Memory B cell (primary cell): ENCODE measurements around the gene LRTM1.

ENCODE experiments used
- ATAC-seq: fragments of 150-1000 bp; cut with Tn5 transposase; 2 replicates; pipeline ENCODE4 v1.10.0; 2021; ENCODE audit warnings: low read depth, mild to moderate bottlenecking, moderate library complexity
- DNase-seq, 2 donors: peaks; one replicate each; pipeline ENCODE4 v3.0.0; 2022; ENCODE audit warnings: low spot score in 2 of 2
- H3K27ac Mint-ChIP-seq: one replicate; pipeline ENCODE4 v1.8.0; 2022; ENCODE audit warnings: mild to moderate bottlenecking, moderate library complexity, mixed read lengths
- H3K27me3 Mint-ChIP-seq: one replicate; pipeline ENCODE4 v1.8.0; 2022; ENCODE audit warnings: mixed read lengths
- H3K36me3 Mint-ChIP-seq: one replicate; pipeline ENCODE4 v1.8.0; 2022; ENCODE audit warnings: mild to moderate bottlenecking, mixed read lengths
- H3K4me1 Mint-ChIP-seq: one replicate; pipeline ENCODE4 v1.8.0; 2022; ENCODE audit warnings: mixed read lengths
- H3K4me3 Mint-ChIP-seq: one replicate; pipeline ENCODE4 v1.8.0; 2022; ENCODE audit warnings: mild to moderate bottlenecking, moderate library complexity, mixed read lengths
- H3K9me3 Mint-ChIP-seq: one replicate; pipeline ENCODE4 v1.8.0; 2022; ENCODE audit warnings: mixed read lengths

LRTM1 gene

DNA sequence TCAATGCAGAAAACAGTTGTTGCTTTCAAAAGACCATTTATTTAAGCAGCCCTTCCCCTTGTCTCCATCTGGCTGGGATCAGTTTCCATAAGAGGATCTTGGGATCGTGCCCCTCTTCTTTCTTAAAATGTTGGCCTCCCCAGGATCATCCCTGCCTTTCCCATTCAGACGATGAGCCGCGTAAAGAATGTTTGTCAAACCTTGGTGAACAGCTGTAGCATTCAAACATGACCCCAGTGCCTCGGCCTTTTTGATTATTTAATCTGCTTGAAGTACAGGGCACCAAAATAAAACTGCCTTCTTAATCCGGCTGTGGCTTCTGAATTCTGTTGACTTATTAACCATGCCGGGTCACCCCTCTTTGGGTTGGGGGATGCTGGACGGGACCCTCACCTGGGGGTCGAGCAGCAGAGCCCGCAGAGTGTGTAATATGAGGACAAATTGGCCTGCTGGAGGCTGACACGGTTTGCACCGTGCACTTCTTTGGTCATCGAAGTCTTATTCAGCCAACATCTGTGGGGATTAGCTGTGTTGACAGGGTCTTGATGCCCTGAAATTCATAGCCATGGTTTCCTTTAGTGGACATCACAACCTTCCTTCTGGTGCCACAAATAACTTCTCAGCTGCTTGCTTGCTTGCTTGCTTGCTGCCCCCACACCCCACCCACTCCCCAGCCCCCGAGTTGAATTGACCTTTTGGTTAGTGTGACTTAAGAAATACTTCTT, at the start of gene LRTM1:
TSS of gene LRTM1 (minus strand) at position 14 of the 725 bp plus-strand sequence. CDS start 148 bp downstream, outside the sequence.
- H3K4me3 Mint-ChIP-seq, result no peak within 1 kb of the TSS
- ATAC-seq (no peak), DNase-seq (no peak)
- H3K9me3 Mint-ChIP-seq, result peaks cover 2% of the 10 kb centered on the region
- H3K4me1 Mint-ChIP-seq, result no peaks in the 10 kb centered on the region
- no peaks in the 10 kb centered on the region for H3K27me3 Mint-ChIP-seq
- no peaks in the 10 kb centered on the region for H3K36me3 Mint-ChIP-seq
- no peak within 1 kb of the TSS for H3K27ac Mint-ChIP-seq

DNA sequence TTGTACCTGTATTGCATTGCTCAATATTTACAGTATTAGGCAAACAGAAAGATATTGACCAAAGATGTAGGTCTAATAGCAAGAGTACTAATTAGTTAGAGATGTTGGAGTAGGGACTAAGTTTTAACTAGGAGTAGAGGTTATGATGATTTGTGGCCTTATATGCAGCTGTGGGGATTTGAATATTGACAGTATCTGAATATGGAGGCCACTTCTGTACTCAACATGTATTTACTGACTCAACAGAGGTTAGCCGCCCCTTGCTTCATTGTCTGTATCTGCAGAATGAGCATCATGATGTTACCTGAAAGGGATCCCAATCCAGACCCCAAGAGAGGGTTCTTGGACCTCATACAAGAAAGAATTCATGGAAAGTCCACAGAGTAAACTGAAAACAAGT, 49.6 kb upstream of the LRTM1 start:
- ATAC-seq (no peak), DNase-seq (no peak)
- no peak overlapping the region for H3K27ac Mint-ChIP-seq

DNA sequence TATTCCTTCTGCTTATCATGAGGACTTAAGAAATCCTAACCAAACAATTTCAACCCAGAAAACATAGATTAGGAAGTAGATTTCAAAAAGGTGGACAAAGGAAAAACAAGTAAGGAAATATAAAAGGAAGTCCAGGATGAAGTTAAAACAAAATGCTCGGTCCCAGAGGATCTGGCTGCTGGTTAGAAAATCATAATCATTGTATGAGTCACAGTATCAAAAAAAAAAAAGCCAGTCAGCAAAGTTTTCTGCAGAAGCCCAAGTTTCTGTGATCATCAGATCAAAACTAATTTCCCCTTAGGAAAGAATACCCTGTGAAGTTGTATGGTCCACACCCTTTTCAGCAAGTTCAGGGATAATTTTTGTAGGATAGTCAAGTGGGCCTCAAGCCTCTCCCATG, 43.0 kb upstream of the LRTM1 start:
- no peak overlapping the region for H3K27ac Mint-ChIP-seq
- H3K9me3 Mint-ChIP-seq, result peaks cover 2% of the 10 kb centered on the region
- H3K4me1 Mint-ChIP-seq, result no peaks in the 10 kb centered on the region
- no peaks in the 10 kb centered on the region for H3K27me3 Mint-ChIP-seq
- no peak overlapping the region for H3K4me3 Mint-ChIP-seq
- DNase-seq (no peak), ATAC-seq (no peak)
- no peaks in the 10 kb centered on the region for H3K36me3 Mint-ChIP-seq

More for the DNA sequence above, 49.6 kb upstream of the LRTM1 start:
- Mint-ChIP-seq H3K4me1 (no peaks in the 10 kb centered on the region), H3K27me3 (no peaks in the 10 kb centered on the region), H3K36me3 (no peaks in the 10 kb centered on the region), H3K9me3 (peaks cover 3% of the 10 kb centered on the region), H3K4me3 (no peak overlapping the region)

DNA sequence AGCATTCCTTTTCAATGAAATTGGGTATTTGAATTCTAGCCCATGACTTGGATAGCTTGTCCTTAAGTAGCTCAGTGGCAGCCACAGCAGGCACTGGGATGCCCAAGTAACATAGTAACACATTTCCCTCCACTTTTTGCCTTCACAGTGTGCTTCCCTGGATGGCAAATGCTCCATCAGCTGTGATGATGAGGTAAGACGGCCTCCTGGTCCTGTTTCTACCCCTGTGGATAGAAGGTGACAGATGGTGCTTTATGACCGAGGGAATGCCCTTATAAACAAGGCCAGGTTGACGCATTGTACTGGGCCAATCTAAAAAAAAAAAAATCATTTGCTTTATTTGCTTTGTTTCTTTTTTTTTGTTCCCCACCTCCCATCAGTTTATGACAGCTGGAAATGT, 41.8 kb upstream of the LRTM1 start:
- Mint-ChIP-seq H3K9me3 (peaks cover 2% of the 10 kb centered on the region), H3K27ac (no peak overlapping the region), H3K36me3 (no peaks in the 10 kb centered on the region), H3K4me3 (no peak overlapping the region), H3K27me3 (no peaks in the 10 kb centered on the region), H3K4me1 (no peaks in the 10 kb centered on the region)
- no peak for DNase-seq
- no peak for ATAC-seq

DNA sequence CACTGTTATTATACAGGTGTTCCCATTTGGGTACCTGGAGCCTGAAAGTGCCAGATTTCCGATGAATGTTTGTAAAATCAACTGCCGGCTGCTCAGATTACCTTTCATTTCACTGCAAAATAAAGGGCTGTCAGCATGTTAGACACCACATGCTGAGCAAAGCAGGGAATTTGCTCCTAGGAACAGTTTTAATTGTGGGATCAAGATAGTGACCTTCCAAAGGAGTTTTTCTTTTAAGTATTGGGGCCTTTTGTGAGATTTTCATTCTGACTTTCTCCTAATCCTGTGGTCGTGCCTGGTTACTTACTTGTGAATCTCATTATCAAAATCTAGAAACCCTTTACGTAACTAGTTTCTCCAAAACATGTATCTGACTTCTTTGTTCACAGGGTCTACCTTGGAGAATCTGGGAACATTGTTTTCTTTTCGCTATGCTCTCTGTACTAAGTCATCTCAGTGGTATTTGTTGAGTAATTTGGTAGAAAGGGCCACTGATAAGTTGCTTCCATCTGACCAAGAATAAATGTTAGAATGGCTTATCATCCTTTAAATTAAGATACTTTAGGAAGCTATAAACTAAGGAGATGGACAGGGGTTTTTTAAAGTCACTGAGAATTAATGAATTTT, 40.8 kb upstream of the LRTM1 start:
- ATAC-seq, result no peak
- DNase-seq, result no peak
- Mint-ChIP-seq H3K27ac (no peak overlapping the region), H3K4me3 (no peak overlapping the region), H3K9me3 (peaks cover 2% of the 10 kb centered on the region), H3K27me3 (no peaks in the 10 kb centered on the region), H3K4me1 (no peaks in the 10 kb centered on the region), H3K36me3 (no peaks in the 10 kb centered on the region)

DNA sequence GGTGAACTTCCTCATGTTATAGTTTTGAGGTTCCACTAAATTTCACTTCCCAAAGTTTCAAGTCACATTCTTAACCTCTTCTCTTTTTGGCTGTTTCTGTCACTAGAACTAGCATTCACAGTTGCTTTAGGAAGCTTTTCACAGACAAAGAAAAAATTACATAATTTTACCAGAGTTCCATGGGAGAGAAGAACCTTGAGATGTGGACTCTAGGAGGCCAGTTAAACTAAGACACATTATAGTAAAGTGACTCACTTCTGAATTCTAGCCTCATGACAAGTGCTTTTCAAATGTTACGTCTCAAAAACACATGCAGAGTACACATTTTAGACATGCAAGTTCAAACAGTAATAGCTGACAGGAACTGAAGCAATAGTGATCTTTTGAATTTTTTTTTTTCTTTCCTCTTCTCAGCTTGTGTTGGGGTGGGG, 39.9 kb upstream of the LRTM1 start:
- Mint-ChIP-seq H3K27ac (no peak overlapping the region), H3K4me1 (no peaks in the 10 kb centered on the region), H3K9me3 (peaks cover 2% of the 10 kb centered on the region), H3K4me3 (no peak overlapping the region), H3K36me3 (no peaks in the 10 kb centered on the region), H3K27me3 (no peaks in the 10 kb centered on the region)
- ATAC-seq, result no peak
- DNase-seq, result no peak

DNA sequence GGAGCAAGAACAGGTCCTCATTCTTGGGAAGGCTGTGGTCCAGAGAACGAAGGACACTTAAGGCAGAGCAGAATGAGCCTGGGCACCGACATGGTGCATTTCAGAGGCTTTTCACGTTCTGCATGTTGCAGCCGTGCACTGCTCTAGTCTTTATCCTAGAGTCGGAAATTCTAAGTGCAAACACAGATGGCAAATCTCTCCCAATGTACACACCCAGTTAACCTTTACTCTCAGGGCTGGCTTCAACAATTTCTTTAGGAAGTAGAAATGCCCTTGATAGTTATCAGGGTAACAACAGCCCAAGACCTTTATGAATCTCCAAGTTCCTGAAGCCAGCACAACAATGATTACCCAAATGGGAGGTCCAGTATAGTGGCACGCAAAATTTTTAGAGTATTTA, 39.1 kb upstream of the LRTM1 start:
- no peak overlapping the region for H3K4me3 Mint-ChIP-seq
- H3K27me3 Mint-ChIP-seq, result no peaks in the 10 kb centered on the region
- H3K36me3 Mint-ChIP-seq, result no peaks in the 10 kb centered on the region
- no peaks in the 10 kb centered on the region for H3K4me1 Mint-ChIP-seq
- DNase-seq, result no peak
- H3K9me3 Mint-ChIP-seq, result peaks cover 2% of the 10 kb centered on the region
- no peak overlapping the region for H3K27ac Mint-ChIP-seq
- no peak for ATAC-seq

DNA sequence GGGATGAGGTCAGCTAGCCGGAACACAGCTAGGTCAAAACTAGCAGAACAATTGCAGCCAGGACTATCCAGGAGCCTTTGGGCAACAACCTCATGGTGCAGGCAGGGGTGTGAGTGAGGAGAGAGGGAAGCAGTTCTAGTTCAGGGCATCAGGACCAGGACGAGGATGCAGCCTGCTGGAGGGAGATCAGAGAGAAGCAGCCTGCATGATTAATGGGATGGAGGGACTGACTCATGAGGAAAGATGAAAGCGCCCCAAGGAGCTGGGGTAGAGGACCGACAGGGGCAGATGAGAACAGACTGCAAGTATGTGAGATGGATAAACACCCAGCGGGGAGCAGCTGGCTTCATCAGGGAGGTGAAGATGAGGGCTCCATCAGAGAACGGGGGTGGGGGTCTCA, 37.9 kb upstream of the LRTM1 start:
- peaks cover 2% of the 10 kb centered on the region for H3K9me3 Mint-ChIP-seq
- no peak for DNase-seq

DNA sequence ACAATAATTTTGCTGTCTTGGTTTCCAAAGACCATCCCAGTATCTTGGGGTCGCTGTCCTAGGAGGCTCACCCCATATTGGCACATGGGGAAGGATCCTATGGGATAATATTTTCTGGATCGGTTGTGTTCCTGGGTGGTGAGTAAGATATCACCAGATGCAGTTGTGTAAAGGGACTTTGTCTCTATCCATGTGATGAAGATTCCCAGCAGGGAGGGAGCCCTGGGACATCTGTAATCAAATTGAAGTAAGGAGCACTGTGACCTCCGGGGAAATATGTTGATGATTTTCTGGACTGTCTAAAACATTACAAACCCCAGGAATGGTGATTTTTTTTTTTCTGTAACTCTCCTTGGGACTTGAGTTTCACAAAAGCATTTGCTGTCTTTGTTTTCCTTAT, 36.2 kb upstream of the LRTM1 start:
- H3K9me3 Mint-ChIP-seq, result no peaks in the 10 kb centered on the region
- DNase-seq (no peak), ATAC-seq (no peak)
- H3K4me1 Mint-ChIP-seq, result no peaks in the 10 kb centered on the region
- H3K4me3 Mint-ChIP-seq, result no peak overlapping the region
- H3K27ac Mint-ChIP-seq, result no peak overlapping the region
- H3K36me3 Mint-ChIP-seq, result no peaks in the 10 kb centered on the region
- no peaks in the 10 kb centered on the region for H3K27me3 Mint-ChIP-seq

More for the DNA sequence above, 37.9 kb upstream of the LRTM1 start:
- ATAC-seq, result no peak
- no peaks in the 10 kb centered on the region for H3K27me3 Mint-ChIP-seq
- no peaks in the 10 kb centered on the region for H3K4me1 Mint-ChIP-seq
- H3K36me3 Mint-ChIP-seq, result no peaks in the 10 kb centered on the region
- H3K27ac Mint-ChIP-seq, result no peak overlapping the region
- H3K4me3 Mint-ChIP-seq, result no peak overlapping the region

DNA sequence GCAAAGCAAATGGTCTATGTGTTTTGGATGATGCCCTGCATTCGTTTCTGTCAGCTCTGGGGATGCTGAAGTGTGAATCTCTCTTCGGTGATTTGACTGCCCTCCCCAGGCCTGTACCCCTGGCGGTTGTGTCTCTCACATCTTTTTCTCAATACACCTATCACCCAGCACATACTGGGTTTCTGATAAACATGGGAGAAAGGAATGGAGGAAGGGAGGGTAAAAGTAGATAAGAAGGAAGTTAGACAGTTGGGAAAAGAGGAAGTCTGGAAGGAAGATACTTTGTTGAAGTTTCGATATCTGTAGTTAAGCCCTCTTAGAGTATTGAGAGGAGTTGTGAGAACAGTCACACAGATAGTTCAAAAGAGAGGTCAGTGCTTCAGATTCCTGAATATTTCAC, 35.8 kb upstream of the LRTM1 start:
- no peaks in the 10 kb centered on the region for H3K36me3 Mint-ChIP-seq
- ATAC-seq (no peak), DNase-seq (no peak)
- H3K27me3 Mint-ChIP-seq, result no peaks in the 10 kb centered on the region
- H3K4me1 Mint-ChIP-seq, result no peaks in the 10 kb centered on the region
- no peak overlapping the region for H3K27ac Mint-ChIP-seq
- H3K4me3 Mint-ChIP-seq, result no peak overlapping the region
- H3K9me3 Mint-ChIP-seq, result no peaks in the 10 kb centered on the region

DNA sequence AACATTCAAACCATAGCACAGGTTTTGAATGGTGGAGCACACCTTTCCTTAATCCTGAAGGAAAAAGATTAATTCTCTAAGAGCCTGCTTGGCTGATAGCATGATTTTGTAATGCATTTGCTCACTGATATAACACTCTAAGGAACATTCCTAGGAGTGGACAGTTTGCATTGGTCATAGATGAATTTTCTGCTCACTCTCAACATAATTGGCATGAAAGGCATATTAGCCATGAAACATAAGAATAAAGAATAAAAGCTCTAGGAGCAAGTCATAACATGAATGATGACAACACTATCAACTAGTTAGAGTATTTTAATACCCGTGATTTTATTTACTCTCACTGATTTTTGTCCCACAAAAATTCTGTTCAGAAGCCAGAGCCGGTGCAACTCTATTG, 34.3 kb upstream of the LRTM1 start:
- Mint-ChIP-seq H3K4me1 (no peaks in the 10 kb centered on the region), H3K4me3 (no peak overlapping the region), H3K36me3 (no peaks in the 10 kb centered on the region), H3K27me3 (no peaks in the 10 kb centered on the region), H3K9me3 (no peaks in the 10 kb centered on the region), H3K27ac (no peak overlapping the region)
- ATAC-seq (no peak), DNase-seq (no peak)

DNA sequence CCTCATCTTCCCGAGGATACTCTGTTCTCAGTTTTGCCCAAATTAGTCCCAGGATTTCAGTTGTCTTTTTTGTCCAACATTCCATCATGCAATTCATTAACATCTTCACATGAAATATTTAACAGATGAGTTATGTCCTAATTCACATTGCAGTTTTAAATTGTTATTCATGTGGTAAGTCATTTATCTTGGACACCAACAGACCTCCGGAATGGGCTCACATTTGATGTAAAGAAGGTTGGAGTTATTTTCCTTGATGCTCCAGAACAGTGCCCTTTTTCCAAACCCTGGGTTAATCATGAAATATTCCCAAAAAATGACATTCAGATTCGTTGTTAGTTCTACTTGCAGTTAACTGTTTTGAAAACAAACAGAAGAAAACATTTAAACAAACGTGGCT, 32.8 kb upstream of the LRTM1 start:
- no peak for ATAC-seq
- Mint-ChIP-seq H3K27me3 (no peaks in the 10 kb centered on the region), H3K9me3 (no peaks in the 10 kb centered on the region), H3K27ac (no peak overlapping the region), H3K4me3 (no peak overlapping the region), H3K4me1 (no peaks in the 10 kb centered on the region), H3K36me3 (no peaks in the 10 kb centered on the region)
- DNase-seq, result no peak

DNA sequence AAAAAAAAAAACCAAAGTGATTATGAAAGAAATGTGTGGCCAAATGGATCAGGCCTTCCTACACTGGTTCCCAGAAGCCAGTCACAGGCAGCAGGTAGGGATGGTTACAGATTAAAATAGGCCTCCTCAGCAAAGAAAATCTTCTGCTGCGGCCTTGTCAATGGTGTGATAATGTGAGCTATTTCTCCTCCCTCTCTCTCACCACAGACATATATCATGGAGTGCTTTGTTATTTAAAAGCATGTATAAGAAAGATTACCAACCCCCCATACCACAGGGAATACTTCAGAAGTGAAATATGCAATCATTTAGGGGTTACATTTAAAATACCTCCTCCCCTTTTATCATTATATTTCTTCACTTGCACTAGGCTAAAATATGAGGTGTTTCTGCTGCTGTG, 32.2 kb upstream of the LRTM1 start:
- DNase-seq (no peak), ATAC-seq (no peak)
- Mint-ChIP-seq H3K36me3 (no peaks in the 10 kb centered on the region), H3K9me3 (no peaks in the 10 kb centered on the region), H3K4me1 (no peaks in the 10 kb centered on the region), H3K27ac (no peak overlapping the region), H3K27me3 (no peaks in the 10 kb centered on the region), H3K4me3 (no peak overlapping the region)

DNA sequence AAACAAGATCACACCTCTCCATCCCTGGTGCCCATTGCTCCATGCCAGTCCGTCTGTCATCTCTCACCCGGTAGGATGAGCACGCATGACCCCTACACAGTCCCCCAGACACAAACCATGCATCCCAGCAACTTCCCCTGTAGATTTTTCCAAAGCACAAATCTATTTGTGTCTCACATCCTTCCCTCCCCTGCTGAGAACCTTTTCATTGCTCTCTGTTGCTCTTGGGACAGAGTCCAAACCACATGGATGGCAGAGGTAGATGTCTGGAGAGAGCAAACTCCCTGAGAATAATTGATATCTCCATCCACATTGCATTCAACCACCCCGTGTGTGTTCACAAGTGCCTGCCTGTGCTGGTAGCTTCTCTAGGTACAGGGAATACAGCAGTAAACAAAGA, 29.9 kb upstream of the LRTM1 start:
- Mint-ChIP-seq H3K4me3 (no peak overlapping the region), H3K36me3 (no peaks in the 10 kb centered on the region), H3K27me3 (no peaks in the 10 kb centered on the region), H3K9me3 (no peaks in the 10 kb centered on the region), H3K4me1 (no peaks in the 10 kb centered on the region), H3K27ac (no peak overlapping the region)
- no peak for ATAC-seq
- DNase-seq, result no peak

DNA sequence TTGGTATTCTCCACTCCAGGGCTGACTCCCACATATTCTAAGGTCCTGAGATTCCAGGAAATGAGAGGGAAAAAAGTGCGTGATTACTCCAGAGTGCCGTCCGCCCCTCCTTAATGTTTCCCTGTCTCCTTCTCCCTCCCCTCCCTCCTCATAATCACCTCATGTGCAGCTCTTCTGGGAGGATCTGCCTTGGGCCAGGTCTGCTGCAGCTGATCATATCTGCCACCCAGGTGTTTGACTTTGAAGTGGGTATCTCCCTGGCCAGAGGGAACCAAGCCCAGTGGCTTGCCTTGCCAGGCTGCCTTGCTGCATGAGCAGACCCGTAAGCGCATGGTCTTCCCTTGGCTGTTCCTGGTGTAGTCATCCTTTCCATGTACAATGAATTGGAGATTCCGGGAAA, 28.1 kb upstream of the LRTM1 start:
- Mint-ChIP-seq H3K4me3 (no peak overlapping the region), H3K27ac (no peak overlapping the region), H3K9me3 (no peaks in the 10 kb centered on the region), H3K4me1 (no peaks in the 10 kb centered on the region), H3K36me3 (no peaks in the 10 kb centered on the region), H3K27me3 (no peaks in the 10 kb centered on the region)
- no peak for DNase-seq
- no peak for ATAC-seq
